ENCODE results near the gene CCDC88C.

- TF ChIP-seq CTCF (IDR thresholded peaks at IDR 0.05) (no peak), POLR2A (IDR thresholded peaks at IDR 0.05) (no peak), POLR2AphosphoS5 (IDR thresholded peaks at IDR 0.05) (no peak)
Observed at GRCh38 chr14:91380610-91381371, 36.8 kb downstream of the CCDC88C start.
